Heart right ventricle (tissue), 12 donors: ENCODE measurements around the gene EFHB. TPM values are rescaled to one million over a fixed set of nuclear protein-coding genes. Genes with fewer than 3 reads are reported as not detected.

ENCODE experiments used
- polyA plus RNA-seq, 2 donors: library from polyadenylated mRNA; stranded (reverse); fragments of 200-250 nt; gene quantifications; one replicate each; pipeline ENCODE4 v1.2.3, GENCODE V29; 2013
- total RNA-seq, 10 donors: library from RNA; stranded (reverse); fragmentation: NEBNext Ultra II Directional in 3 of 10; extraction: Animal tissue kit (Norgen Biotek cat#: 25700) in 3 of 10; gene quantifications; one replicate each; pipeline versions ENCODE4 v1.2.1 to v1.2.4, GENCODE V29; 2021 to 2023
- donor health status: ischemic (EF 13 %, LVEDD 7.1; RV severe dilation, severe dysfunction).
- donor health status: healthy with polysubstance abuse.
- donor health status: DM: no; HTN: yes; CAD: no.
- donor health status: DM: no; HTN: no; CAD: no.
- donor health status: ischemic (EF 25% LVEDD 6.9; RV normal size, moderate dysfunction).
- donor health status: ischemic (EF 25% LVEDD 5.7; RV mildly dilated, moderate dysfunction).
- donor health status: healthy.
- donor health status: nonischemic (EF 11% LVEDD 7.7; RV severe dilation, severe dysfunction).
- donor health status: DM: yes; HTN: yes; CAD: no.
- donor health status: PGD.
- donor health status: ischemic (EF 29% LVEDD 5.4; RV normal size, mild dysfunction).
- donor health status: nonischemic (EF 23%, LVEDD 6.1; RV moderate dilation, normal function).

Gene EFHB
- total and polyA plus RNA-seq, 12 donors = 0.19 to 1.6 (median 0.64) TPM; not detected in 2

Other genes with a start within 250 kb of the EFHB start
- gene RAB5A, start 12.9 kb upstream of the EFHB start, total RNA-seq = 10 to 100 TPM; 52.2 to 80.9 (median 66.9) TPM
- gene RAB5A, start 12.9 kb upstream of the EFHB start, polyA plus RNA-seq = 10 to 100 TPM; 33.9 to 41.3 TPM
- gene PP2D1, start 78.0 kb upstream of the EFHB start, total RNA-seq = not detected
- gene PP2D1, start 78.0 kb upstream of the EFHB start, polyA plus RNA-seq = not detected
- gene KAT2B, start 106.2 kb upstream of the EFHB start, total RNA-seq = 100 to 1,000 TPM in 1 of 10 donors, 10 to 100 TPM in 9; 81.7 to 104 (median 87.8) TPM
- 10 to 100 TPM; 11.4 to 24.8 TPM for gene KAT2B, start 106.2 kb upstream of the EFHB start, polyA plus RNA-seq